ENCODE measurements around the gene ABCA7.
"Not testable (repeated sequence)": the region's sequence is repeated elsewhere in the genome, so short reads cannot be mapped to it uniquely, and the experiment has no call there.

ABCA7 gene

GRCh38 chr19:1105873-1106840, 66.2 kb downstream of the ABCA7 start:
- no peak for DNase-seq

- no peak for DNase-seq
Observed at GRCh38 chr19:1106841-1107660, 67.1 kb downstream of the ABCA7 start.

DNA sequence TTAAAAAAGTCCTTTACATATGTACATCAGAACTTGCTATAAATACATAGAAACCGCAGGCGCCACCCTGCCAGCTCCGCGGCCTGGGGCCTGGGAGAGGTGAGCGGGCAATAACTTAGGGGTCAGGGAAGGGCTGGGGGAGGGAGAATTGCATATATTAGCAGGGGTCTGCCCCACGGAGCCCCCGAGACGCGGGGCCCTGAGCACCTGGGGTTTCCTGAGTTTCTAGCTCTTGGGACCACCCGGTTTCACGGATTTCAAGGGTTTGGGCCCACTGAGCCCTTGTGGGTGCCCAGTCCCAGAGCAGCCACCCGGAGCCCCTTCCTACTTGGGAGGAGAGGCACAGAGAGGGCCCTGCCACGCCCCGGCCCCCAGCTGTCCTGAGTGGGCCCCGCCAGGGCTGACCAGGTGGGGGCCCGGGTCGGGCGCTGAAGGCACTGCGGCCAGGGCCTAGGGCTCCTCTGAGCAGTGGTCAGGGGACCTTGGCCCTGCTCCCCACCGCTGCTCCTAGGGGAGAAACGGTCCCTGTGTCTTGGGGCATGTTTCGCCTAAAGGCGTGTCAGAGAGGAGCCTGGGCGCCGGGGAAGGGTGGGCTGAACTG, 67.9 kb downstream of the ABCA7 start:
- no peak for DNase-seq

DNA sequence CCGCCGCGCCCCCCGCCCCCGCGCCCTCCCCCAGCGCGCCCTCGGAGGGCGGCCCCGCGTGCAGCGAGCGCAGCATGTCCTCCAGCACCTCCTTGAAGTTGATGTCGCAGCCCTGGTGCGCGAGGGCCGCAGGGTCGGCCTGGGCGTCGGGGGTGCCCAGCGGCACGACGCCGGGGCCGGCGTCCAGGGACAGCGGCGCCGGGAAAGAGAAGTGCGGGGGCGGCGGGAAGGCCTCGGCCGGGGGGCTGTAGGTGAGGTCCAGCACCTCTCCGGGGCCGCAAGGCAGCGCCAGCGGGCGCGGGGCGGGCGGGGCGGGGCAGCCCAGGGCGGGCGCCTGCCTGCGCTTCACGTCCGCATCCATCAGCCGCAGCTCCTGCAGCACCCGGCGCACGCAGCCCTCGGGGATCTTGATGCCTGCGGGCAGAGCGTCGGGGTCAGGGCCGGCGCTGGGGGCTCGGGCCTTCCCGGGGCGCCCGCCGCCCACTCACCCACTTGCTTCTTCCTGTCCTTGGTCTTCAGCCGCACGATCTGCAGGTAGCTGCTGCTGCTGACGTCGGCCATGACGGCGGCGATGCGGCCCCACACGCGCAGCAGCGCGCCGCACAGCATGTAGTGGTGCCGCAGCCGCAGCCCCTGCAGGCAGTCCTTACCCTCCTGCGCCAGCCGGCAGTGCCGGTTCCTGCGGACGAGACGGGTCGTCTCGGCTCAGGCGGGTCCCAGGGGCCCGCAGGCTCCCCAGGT, 68.6 kb downstream of the ABCA7 start:
- no peak for DNase-seq

DNA sequence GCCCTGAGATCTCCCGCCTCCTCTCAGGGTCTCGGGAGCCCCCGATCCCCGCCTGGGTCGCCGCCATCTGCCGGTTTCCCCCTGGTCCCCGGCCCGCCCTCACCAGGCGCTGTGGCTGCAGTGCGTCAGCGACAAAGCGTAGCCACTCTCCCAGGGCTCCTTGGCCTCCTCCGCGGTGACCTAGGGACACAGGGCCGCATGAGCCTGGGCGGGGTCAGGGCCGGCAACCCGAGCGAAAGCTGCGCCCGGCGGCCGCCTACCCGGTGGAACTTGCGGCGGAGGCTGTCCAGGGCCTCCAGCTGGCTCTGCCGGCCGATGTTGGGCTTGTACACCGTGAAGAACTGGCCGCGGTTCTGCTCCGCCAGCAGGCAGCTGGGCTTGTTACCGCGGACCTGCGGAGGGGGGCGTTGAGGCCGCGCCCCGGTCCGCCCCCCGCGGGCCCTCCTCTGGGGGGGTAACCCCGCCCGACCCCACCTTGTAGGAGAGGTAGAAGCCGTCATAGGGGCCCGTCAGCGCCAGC, 69.2 kb downstream of the ABCA7 start:
- DNase-seq = peak in 1 of 5 experiments; percentile 11

- peak in 1 of 5 experiments; percentile 3 for DNase-seq
Observed at GRCh38 chr19:1109697-1110671, 70.1 kb downstream of the ABCA7 start.

DNA sequence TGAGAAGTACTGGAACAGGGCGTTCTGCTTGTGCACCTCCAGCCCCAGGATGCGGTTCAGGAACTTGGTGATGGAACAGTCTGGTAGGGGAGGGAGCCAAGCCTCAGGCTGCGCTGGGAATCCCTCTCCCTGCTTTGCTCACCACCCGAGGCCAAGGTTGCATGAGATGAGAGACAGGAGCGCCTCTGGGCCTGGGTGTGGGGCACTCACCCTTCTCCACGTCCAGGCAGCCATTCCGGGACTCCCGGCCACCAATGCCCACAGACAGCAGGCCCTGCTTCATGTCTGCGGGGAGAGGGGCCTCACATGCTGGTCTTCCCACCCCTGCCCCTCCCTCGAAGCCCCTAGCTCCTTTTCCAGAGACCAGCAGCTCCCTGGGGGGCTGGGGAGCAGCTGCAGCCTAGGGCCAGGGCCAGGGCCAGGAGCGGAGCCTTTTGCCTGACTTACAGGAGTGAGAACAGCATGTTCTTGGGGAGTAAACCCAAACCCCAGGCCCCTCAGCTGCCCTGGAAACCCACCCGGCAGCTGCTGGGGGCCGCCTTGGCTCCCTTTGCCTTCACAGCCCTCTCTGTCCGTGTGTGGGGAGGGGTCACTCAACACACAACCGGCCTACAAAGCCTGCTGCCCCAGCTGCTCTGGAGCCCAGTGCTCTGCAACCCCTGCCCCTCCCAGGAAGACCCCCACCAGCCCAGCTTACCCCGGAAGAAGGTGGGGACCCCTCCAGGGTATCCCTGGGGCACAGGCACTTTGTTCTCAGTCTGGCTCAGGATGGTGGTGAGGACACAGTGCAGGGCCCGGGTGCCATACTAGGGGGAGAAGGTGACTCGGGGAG, 71.1 kb downstream of the ABCA7 start:
- no peak for DNase-seq

- DNase-seq = no peak
Observed at GRCh38 chr19:1111641-1112267, 71.8 kb downstream of the ABCA7 start.

DNA sequence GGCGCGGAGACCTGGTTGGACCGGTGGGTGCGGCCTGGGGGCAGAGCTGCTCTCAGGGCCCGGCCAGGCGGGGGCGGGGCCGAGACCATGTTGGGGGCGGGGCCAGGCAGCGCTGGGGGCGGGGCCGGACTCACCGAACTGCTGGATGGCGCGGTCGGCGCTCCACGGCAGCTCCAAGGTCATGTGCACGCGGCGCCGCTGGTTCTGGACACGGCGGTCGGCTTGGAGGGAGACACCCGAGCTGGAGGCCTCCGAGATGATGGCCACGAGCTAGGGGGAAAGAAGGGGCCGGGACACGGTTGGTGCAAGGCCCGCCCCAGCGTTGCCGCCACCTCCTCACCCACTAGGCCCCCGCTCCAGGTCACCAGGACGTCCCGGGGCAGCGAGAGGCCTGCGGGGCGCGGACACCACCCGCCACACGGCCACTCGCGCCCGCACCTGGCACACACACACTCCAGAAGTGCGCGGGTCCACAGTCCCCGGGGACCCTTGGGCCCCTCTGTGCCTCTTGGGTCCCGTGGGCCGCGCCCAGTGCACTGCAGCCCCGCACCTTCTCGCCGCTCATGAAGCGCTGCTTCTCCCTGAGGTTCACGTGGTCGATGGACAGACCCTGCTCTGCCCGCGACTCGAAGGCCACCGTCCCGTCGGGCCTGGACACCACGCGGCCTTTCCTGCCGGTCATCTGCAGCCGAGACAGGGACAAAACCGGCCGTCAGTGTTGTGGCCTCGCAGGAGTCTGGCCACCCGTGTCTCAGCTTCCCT, 72.5 kb downstream of the ABCA7 start:
- DNase-seq = no peak

DNA sequence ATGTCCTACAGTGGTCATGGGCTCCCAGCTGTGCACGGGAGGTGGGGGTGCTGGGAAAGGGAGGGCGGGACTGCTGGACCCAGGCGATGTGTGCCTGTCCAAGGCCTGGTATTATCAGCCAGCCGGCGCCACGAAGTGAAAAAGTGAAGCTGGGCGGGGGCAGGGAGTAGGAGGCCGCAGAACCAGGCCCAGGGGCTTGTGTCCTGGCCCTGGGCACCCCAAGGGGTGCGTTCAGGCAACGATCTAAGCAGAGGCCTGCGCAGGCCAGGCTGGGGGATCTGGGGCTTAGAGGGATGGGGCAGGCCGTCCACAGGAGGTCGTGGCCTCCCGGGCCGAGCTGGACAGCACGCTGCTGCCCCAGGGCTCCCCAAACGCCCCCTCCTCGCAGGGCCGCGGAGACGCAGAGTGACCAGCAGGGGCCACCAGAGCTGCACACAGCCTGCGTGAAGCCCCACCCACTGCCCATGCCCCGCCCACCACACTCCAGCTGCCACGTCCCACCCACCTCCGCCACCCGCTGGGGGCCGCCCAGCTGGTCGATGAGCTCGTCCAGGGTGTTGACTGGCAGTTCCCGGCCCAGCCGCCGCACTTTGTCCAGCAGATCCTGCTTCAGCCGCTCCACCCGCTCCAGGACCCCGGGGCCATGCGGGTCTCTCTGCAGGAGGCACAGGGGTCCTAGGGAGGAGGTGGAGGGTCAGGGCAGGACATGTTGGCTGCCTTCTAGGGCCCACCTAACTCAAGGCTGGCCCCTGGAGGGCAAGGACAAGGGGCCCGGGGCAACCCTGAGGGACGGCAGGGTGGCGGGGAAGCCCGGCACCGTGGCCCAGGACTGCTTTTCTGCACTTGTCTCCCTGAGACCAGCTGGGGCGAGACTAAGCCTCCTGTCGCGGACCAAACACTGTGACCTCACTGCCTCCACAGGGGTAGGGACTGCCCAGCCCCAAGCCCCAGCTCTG, 73.4 kb downstream of the ABCA7 start:
- peak; percentile 65 to 79 (median 76) for DNase-seq

- DNase-seq = no peak
Observed at GRCh38 chr19:1113986-1114483, 74.1 kb downstream of the ABCA7 start.

GRCh38 chr19:1114728-1115127, 74.8 kb downstream of the ABCA7 start:
- not testable (repeated sequence) for DNase-seq
